Prostate gland (tissue), 2 donors: ENCODE measurements around the gene ACBD3.

Experiments
- POLR2A ChIP-seq: fragments of 450-650 bp; IDR thresholded peaks from one replicate; pipeline ENCODE4 v1.6.1; 2016; ENCODE audit warnings: antibody characterized with exemption, mild to moderate bottlenecking
- TF ChIP-seq, protein P1 (sequence below), 4 experiments: fragments of 200-600 bp in 2 of 4; fragments of 450-650 bp in 2 of 4; sonication (generic) in 2 of 4; IDR thresholded peaks; 1 replicate in 3 of 4; 2 replicates in 1 of 4; pipeline ENCODE4 v1.5.1; 2016 to 2019; ENCODE audit warnings: antibody characterized with exemption in 4 of 4, mild to moderate bottlenecking in 2 of 4, moderate library complexity in 2 of 4

DNA sequence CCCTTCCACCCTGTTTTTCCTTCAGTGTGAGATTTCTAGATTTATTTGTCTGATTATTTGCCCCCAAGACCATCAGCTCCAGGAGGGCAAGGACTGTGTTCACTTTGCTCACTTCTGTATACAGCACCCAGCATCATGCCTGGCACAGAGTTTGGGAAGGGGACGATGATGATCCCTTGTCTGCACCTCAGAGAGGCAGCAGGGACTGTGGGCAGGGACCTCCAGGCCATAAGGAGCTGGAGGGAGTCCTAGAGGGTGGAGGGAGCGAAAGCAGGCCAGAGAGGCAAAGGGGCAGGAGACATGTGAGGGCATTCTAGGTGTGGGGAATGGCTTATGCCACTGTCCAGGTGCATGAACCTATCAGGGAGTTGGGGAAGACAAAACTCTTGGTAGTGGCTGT is 91.3 kb downstream of the ACBD3 start:
- TF ChIP-seq, protein P1, sequence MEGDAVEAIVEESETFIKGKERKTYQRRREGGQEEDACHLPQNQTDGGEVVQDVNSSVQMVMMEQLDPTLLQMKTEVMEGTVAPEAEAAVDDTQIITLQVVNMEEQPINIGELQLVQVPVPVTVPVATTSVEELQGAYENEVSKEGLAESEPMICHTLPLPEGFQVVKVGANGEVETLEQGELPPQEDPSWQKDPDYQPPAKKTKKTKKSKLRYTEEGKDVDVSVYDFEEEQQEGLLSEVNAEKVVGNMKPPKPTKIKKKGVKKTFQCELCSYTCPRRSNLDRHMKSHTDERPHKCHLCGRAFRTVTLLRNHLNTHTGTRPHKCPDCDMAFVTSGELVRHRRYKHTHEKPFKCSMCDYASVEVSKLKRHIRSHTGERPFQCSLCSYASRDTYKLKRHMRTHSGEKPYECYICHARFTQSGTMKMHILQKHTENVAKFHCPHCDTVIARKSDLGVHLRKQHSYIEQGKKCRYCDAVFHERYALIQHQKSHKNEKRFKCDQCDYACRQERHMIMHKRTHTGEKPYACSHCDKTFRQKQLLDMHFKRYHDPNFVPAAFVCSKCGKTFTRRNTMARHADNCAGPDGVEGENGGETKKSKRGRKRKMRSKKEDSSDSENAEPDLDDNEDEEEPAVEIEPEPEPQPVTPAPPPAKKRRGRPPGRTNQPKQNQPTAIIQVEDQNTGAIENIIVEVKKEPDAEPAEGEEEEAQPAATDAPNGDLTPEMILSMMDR (IDR thresholded peaks at IDR 0.05): no peak
- no peak for TF ChIP-seq POLR2A
